ENCODE results near the gene RTN4R.
A peak's percentile ranks its signal among the peaks of the same experiment; 100 is the strongest.
"Not testable (repeated sequence)": the region's sequence is repeated elsewhere in the genome, so short reads cannot be mapped to it uniquely, and the experiment has no call there.

The RTN4R gene

GRCh38 chr22:20268279-20269012, at the start of gene RTN4R:
Gene RTN4R, minus strand, starts transcription at chr22:20268318. Its CDS starts 226 bp downstream, at chr22:20268092.
- DNase-seq: peak; percentile 19

- DNase-seq: not testable (repeated sequence)
Measured at GRCh38 chr22:20317402-20318042, 49.4 kb upstream of the RTN4R start.

GRCh38 chr22:20316844-20317401, 48.8 kb upstream of the RTN4R start:
- DNase-seq: no peak

- DNase-seq: no peak
Measured at GRCh38 chr22:20316217-20316843, 48.2 kb upstream of the RTN4R start.

- DNase-seq: no peak
Measured at GRCh38 chr22:20315337-20316216, 47.5 kb upstream of the RTN4R start.

- not testable (repeated sequence) for DNase-seq
Measured at GRCh38 chr22:20314741-20315336, 46.7 kb upstream of the RTN4R start.

GRCh38 chr22:20314206-20314605, 46.1 kb upstream of the RTN4R start:
- DNase-seq: not testable (repeated sequence)

- not testable (repeated sequence) for DNase-seq
Measured at GRCh38 chr22:20313306-20314077, 45.4 kb upstream of the RTN4R start.

GRCh38 chr22:20312396-20313191, 44.5 kb upstream of the RTN4R start:
- no peak for DNase-seq

- not testable (repeated sequence) for DNase-seq
Measured at GRCh38 chr22:20311249-20312062, 43.3 kb upstream of the RTN4R start.

- DNase-seq: not testable (repeated sequence)
Measured at GRCh38 chr22:20310773-20311172, 42.7 kb upstream of the RTN4R start.

GRCh38 chr22:20310180-20310579, 42.1 kb upstream of the RTN4R start:
- not testable (repeated sequence) for DNase-seq

- DNase-seq: not testable (repeated sequence)
Measured at GRCh38 chr22:20308806-20309650, 40.9 kb upstream of the RTN4R start.

GRCh38 chr22:20307448-20308447, 39.6 kb upstream of the RTN4R start:
- not testable (repeated sequence) for DNase-seq

- DNase-seq: not testable (repeated sequence)
Measured at GRCh38 chr22:20306646-20307447, 38.7 kb upstream of the RTN4R start.
